ENCODE data around the gene CCDC97. TPM values are rescaled to one million over a fixed set of nuclear protein-coding genes. Genes with fewer than 3 reads are reported as not detected.
"Not testable (repeated sequence)": the region's sequence is repeated elsewhere in the genome, so short reads cannot be mapped to it uniquely, and the experiment has no call there.

CCDC97 gene
- polyA plus RNA-seq, 5 donors, result 28.8 to 39.3 (median 29.3) TPM

- DNase-seq, result no peak
These were observed 22.0 kb downstream of the CCDC97 start for GRCh38 chr19:41332000-41332399.

- DNase-seq, result no peak
These were observed 22.5 kb downstream of the CCDC97 start for GRCh38 chr19:41332468-41332867.

- DNase-seq, result no peak
These were observed 24.8 kb downstream of the CCDC97 start for GRCh38 chr19:41334793-41335192.

- no peak for DNase-seq
These were observed 25.5 kb downstream of the CCDC97 start for GRCh38 chr19:41335467-41335866.

GRCh38 chr19:41339936-41340335 lies 30.0 kb downstream of the CCDC97 start:
- DNase-seq, result no peak

GRCh38 chr19:41341669-41342490 lies 31.9 kb downstream of the CCDC97 start:
- DNase-seq, result no peak

GRCh38 chr19:41344162-41344561 lies 34.2 kb downstream of the CCDC97 start:
- no peak for DNase-seq

- not testable (repeated sequence) for DNase-seq
These were observed 36.9 kb downstream of the CCDC97 start for GRCh38 chr19:41346916-41347315.

GRCh38 chr19:41350735-41351338 lies 40.9 kb downstream of the CCDC97 start:
- no peak for DNase-seq

GRCh38 chr19:41351339-41352245 lies 41.6 kb downstream of the CCDC97 start:
- DNase-seq, result no peak

- DNase-seq, result no peak
These were observed 42.3 kb downstream of the CCDC97 start for GRCh38 chr19:41352279-41352608.

GRCh38 chr19:41352609-41353465 lies 42.9 kb downstream of the CCDC97 start:
- DNase-seq, result no peak

- DNase-seq, result peak; percentile 78
These were observed 43.7 kb downstream of the CCDC97 start, which contains the start of gene TGFB1 for GRCh38 chr19:41353466-41354342. Gene TGFB1 (minus strand): TSS chr19:41353922. CDS start chr19:41353044, 878 bp downstream.

GRCh38 chr19:41354343-41354953 lies 44.5 kb downstream of the CCDC97 start:
- DNase-seq, result no peak

- no peak for DNase-seq
These were observed 45.1 kb downstream of the CCDC97 start for GRCh38 chr19:41355035-41355434.

- DNase-seq, result no peak
These were observed 45.8 kb downstream of the CCDC97 start for GRCh38 chr19:41355802-41356201.

- no peak for DNase-seq
These were observed 47.2 kb downstream of the CCDC97 start for GRCh38 chr19:41356984-41357739.

GRCh38 chr19:41357746-41358145 lies 47.8 kb downstream of the CCDC97 start:
- DNase-seq, result no peak

GRCh38 chr19:41359741-41360140 lies 49.8 kb downstream of the CCDC97 start:
- no peak for DNase-seq

Measured in right lung (tissue), 5 donors.